Tibial artery (tissue), 4 donors: ENCODE measurements around the gene ZNF267.
"Not testable (repeated sequence)": the region's sequence is repeated elsewhere in the genome, so short reads cannot be mapped to it uniquely, and the experiment has no call there.

Experiments used
- DNase-seq, 2 donors: peaks; one replicate each; pipeline ENCODE4 v3.0.0-alpha.2; 2019
- H3K27ac ChIP-seq, 2 donors: fragments of 200-600 bp; sonication (generic) in 1 of 2; 1 replicate in 1 of 2; 2 replicates in 1 of 2; pipeline ENCODE4 v1.5.1; 2018 to 2019; ENCODE audit warnings: mild to moderate bottlenecking in 1 of 2
- H3K27me3 ChIP-seq, 2 donors: fragments of 200-600 bp; sonication (generic) in 1 of 2; one replicate each; pipeline versions ENCODE4 v1.5.1 to v1.6.0; 2016 to 2019
- H3K36me3 ChIP-seq, 3 donors: fragments of 200-600 bp; sonication (generic) in 2 of 3; one replicate each; pipeline ENCODE4 v1.5.1; 2016 to 2019; ENCODE audit warnings: mild to moderate bottlenecking in 2 of 3
- H3K4me1 ChIP-seq, 4 donors: fragments of 200-600 bp; sonication (generic) in 2 of 4; 1 replicate in 3 of 4; 2 replicates in 1 of 4; pipeline ENCODE4 v1.5.1; 2016 to 2019
- H3K4me3 ChIP-seq, 2 donors: fragments of 200-600 bp; sonication (generic) in 1 of 2; 1 replicate in 1 of 2; 2 replicates in 1 of 2; pipeline ENCODE4 v1.5.1; 2018 to 2019; ENCODE audit warnings: mild to moderate bottlenecking in 2 of 2
- H3K9me3 ChIP-seq, 3 donors: fragments of 200-600 bp; sonication (generic) in 1 of 3; one replicate each; pipeline ENCODE4 v1.5.1; 2016 to 2019
- intact Hi-C: fragments of 100-400 bp; cut with DNase I; formaldehyde crosslinking; loops from one replicate; pipeline ENCODE4 v1.15.0; 2023; ENCODE audit warnings: low total_unique reads
- TF ChIP-seq, protein P1 (sequence below), 2 experiments: fragments of 200-600 bp in 1 of 2; fragments of 450-650 bp in 1 of 2; IDR thresholded peaks; one replicate each; pipeline ENCODE4 v1.5.1; 2017 to 2019; ENCODE audit warnings: antibody characterized with exemption in 2 of 2, mild to moderate bottlenecking in 1 of 2, moderate library complexity in 1 of 2

ZNF267 gene

GRCh38 chr16:31897283-31897682, 23.7 kb downstream of the ZNF267 start:
- Histone ChIP-seq H3K4me1 (no peaks in the 10 kb centered on the region), H3K9me3 (peaks cover 3 to 20% (median 9%) of the 10 kb centered on the region in 3 donors), H3K27ac (no peak overlapping the region), H3K4me3 (no peak overlapping the region), H3K36me3 (peaks cover 60 to 71% (median 65%) of the 10 kb centered on the region in 3 donors), H3K27me3 (no peaks in the 10 kb centered on the region)
- no peak for DNase-seq
- intact Hi-C loops: no loop called here
- TF ChIP-seq, protein P1, sequence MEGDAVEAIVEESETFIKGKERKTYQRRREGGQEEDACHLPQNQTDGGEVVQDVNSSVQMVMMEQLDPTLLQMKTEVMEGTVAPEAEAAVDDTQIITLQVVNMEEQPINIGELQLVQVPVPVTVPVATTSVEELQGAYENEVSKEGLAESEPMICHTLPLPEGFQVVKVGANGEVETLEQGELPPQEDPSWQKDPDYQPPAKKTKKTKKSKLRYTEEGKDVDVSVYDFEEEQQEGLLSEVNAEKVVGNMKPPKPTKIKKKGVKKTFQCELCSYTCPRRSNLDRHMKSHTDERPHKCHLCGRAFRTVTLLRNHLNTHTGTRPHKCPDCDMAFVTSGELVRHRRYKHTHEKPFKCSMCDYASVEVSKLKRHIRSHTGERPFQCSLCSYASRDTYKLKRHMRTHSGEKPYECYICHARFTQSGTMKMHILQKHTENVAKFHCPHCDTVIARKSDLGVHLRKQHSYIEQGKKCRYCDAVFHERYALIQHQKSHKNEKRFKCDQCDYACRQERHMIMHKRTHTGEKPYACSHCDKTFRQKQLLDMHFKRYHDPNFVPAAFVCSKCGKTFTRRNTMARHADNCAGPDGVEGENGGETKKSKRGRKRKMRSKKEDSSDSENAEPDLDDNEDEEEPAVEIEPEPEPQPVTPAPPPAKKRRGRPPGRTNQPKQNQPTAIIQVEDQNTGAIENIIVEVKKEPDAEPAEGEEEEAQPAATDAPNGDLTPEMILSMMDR (IDR thresholded peaks at IDR 0.05): no peak

GRCh38 chr16:31899505-31899904, 25.9 kb downstream of the ZNF267 start:
- no peak for DNase-seq
- intact Hi-C loops: no loop called here
- Histone ChIP-seq H3K36me3 (peaks cover 43 to 58% (median 48%) of the 10 kb centered on the region in 3 donors), H3K27ac (no peak overlapping the region), H3K9me3 (peaks cover 3 to 25% (median 9%) of the 10 kb centered on the region in 3 donors), H3K27me3 (no peaks in the 10 kb centered on the region), H3K4me3 (no peak overlapping the region), H3K4me1 (no peaks in the 10 kb centered on the region)
- TF ChIP-seq, protein P1 (IDR thresholded peaks at IDR 0.05): no peak

- intact Hi-C loops, H3K4me1 ChIP-seq, H3K27me3 ChIP-seq, DNase-seq, H3K4me3 ChIP-seq, H3K27ac ChIP-seq: not testable (repeated sequence)
- Histone ChIP-seq H3K36me3 (peaks cover 18 to 46% (median 38%) of the 10 kb centered on the region in 3 donors), H3K9me3 (peaks cover 0 to 45% (median 35%) of the 10 kb centered on the region in 3 donors)
Measured at GRCh38 chr16:31904571-31904970, 31.0 kb downstream of the ZNF267 start.

GRCh38 chr16:31913668-31914067, 40.1 kb downstream of the ZNF267 start:
- Histone ChIP-seq H3K4me1 (no peaks in the 10 kb centered on the region), H3K9me3 (peaks cover 13 to 97% (median 58%) of the 10 kb centered on the region in 3 donors), H3K4me3 (no peak overlapping the region), H3K27me3 (no peaks in the 10 kb centered on the region), H3K36me3 (peaks cover 39 to 80% (median 78%) of the 10 kb centered on the region in 3 donors), H3K27ac (no peak overlapping the region)
- TF ChIP-seq, protein P1 (IDR thresholded peaks at IDR 0.05): no peak
- no peak for DNase-seq
- intact Hi-C loops: no loop called here

- Histone ChIP-seq H3K36me3 (peaks cover 39 to 90% (median 75%) of the 10 kb centered on the region in 3 donors), H3K4me3 (no peak overlapping the region)
- intact Hi-C loops: no loop called here
Measured at GRCh38 chr16:31916056-31916488, 42.5 kb downstream of the ZNF267 start.

GRCh38 chr16:31920373-31920772, 46.8 kb downstream of the ZNF267 start:
- Histone ChIP-seq H3K27ac (no peak overlapping the region), H3K36me3 (peaks cover 13 to 51% (median 44%) of the 10 kb centered on the region in 3 donors), H3K4me3 (no peak overlapping the region), H3K9me3 (peaks cover 29 to 100% (median 67%) of the 10 kb centered on the region in 3 donors), H3K27me3 (no peaks in the 10 kb centered on the region), H3K4me1 (no peaks in the 10 kb centered on the region)
- no peak for DNase-seq
- intact Hi-C loops: no loop called here
- TF ChIP-seq, protein P1 (IDR thresholded peaks at IDR 0.05): no peak

More at GRCh38 chr16:31916056-31916488, 42.5 kb downstream of the ZNF267 start:
- H3K27me3 ChIP-seq: no peaks in the 10 kb centered on the region
- H3K27ac ChIP-seq: no peak overlapping the region
- DNase-seq: no peak
- H3K9me3 ChIP-seq: peaks cover 28 to 100% (median 67%) of the 10 kb centered on the region in 3 donors
- TF ChIP-seq, protein P1 (IDR thresholded peaks at IDR 0.05): no peak
- H3K4me1 ChIP-seq: no peaks in the 10 kb centered on the region

DNA sequence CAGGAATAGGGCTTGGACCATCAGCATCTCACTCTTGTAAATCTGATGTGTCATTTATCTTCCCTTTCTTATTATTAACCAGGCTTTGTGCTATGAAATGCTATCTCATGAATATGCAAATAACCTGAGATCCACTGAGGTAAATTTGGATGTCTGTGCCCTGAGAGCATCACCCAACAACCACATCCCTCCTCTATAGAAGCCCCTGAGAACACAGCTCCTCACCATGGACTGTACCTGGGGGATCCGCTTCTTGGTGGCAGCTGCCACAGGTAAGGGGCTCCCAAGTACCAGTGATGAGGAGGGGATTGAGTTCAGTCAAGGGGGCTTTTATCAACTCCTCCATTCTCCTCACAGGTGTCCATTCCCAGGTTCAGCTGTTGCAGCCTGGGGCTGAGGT, 78.2 kb downstream of the ZNF267 start:
- H3K36me3 ChIP-seq, H3K9me3 ChIP-seq, H3K4me1 ChIP-seq, H3K27me3 ChIP-seq, H3K27ac ChIP-seq, H3K4me3 ChIP-seq, DNase-seq, intact Hi-C loops: not testable (repeated sequence)

- DNase-seq, H3K4me1 ChIP-seq, H3K36me3 ChIP-seq, H3K27ac ChIP-seq, H3K4me3 ChIP-seq, intact Hi-C loops, H3K9me3 ChIP-seq, H3K27me3 ChIP-seq: not testable (repeated sequence)
Measured at GRCh38 chr16:31952206-31952605, 78.6 kb downstream of the ZNF267 start.

DNA sequence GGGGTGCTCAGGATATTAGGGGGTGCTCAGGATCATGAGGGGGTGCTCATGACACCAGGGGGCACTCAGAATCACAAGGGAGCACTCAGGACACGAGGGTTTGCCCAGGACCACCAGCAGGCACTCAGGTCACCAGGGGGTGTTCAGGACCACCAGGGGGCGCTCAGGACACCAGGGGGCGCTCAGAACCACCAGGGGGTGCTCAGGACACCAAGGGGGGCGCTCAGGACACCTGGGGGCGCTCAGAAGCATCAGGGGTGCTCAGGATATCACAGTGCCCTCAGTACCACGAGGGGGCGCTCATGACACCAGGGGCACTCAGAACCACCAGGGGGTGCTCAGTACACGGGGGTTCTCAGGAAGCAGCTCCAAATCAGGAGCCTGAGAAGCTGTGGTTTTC, 82.6 kb downstream of the ZNF267 start:
- DNase-seq, H3K9me3 ChIP-seq, H3K36me3 ChIP-seq, H3K4me3 ChIP-seq, H3K27me3 ChIP-seq, H3K27ac ChIP-seq, H3K4me1 ChIP-seq, intact Hi-C loops: not testable (repeated sequence)
